ENCODE data around the gene TRAFD1. TPM values are rescaled to one million over a fixed set of nuclear protein-coding genes. Genes with fewer than 3 reads are reported as not detected.

The TRAFD1 gene
- total and polyA plus RNA-seq, 2 of the 13 experiments (the other 11 are each of a cell fraction or from before 2014, with no cell fraction given): 9.5 to 20.9 TPM

DNA sequence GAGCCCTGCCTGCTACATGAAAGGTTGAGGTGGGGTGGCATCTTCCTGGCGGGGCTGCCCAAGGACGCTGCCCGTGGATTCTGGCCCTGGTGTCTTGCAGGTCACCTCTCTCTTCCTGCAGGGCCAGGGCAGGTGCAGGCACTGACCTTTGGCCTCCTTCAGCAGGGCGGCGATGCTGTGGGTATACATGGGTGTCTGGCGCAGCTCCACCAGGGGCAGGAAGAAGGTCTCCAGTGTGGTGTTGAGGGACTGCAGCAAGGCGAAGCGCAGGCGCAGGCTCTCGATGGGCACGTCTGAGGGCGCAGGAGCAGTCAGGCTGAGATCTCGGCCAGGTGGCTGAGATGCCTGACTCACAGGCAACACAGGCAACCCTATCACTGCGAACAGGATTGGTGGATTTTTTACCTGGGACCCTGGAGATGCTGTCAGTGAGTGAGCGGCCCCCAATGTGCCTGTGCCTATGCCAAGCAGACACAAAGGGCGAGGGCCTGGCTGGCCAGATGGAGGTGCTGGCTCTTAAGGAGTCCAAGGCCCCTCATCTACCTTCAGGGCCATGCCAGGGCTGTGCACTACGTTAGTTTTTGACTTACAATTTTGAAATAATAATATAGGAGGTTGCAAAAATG, 45.7 kb downstream of the TRAFD1 start:
- TF ChIP-seq NR2F6 (IDR thresholded peaks at IDR 0.05) (no peak), NR2F6 (CRISPR knock-in tag; IDR thresholded peaks at IDR 0.05) (no peak), NKX3-1 (CRISPR knock-in tag; IDR thresholded peaks at IDR 0.05) (no peak), CEBPG (CRISPR knock-in tag; IDR thresholded peaks at IDR 0.05) (no peak)
- Histone ChIP-seq H2AFZ (ENCODE audit: low read length) (no peak overlapping the region), H3K79me2 (ENCODE audit: insufficient read depth, low read length) (no peaks in the 10 kb centered on the region), H3K4me3 (replicated peaks in 1 of 3; ENCODE audit: insufficient read depth in 1 of 3, low read depth in 2 of 3, low read length in 3 of 3) (no peak overlapping the region), H3K9me3 (ENCODE audit: low read length) (no peaks in the 10 kb centered on the region), H3K27me3 (ENCODE audit: control insufficient read depth in 1 of 2, insufficient read depth in 2 of 2, low read length in 2 of 2) (no peaks in the 10 kb centered on the region), H3K4me2 (ENCODE audit: low read depth, low read length) (no peak overlapping the region), H4K20me1 (ENCODE audit: insufficient read depth, low read length) (no peaks in the 10 kb centered on the region), H3K9ac (ENCODE audit: insufficient read depth, low read depth, low read length) (no peak overlapping the region), H3K27ac (ENCODE audit: extremely low read length, insufficient read depth, low read length) (no peak overlapping the region), H3K4me1 (ENCODE audit: insufficient read depth, low read length) (no peaks in the 10 kb centered on the region), H3K36me3 (replicated peaks in 1 of 2; ENCODE audit: control insufficient read depth in 1 of 2, insufficient read depth in 2 of 2, low read length in 2 of 2) (peaks cover 0 to 15% of the 10 kb centered on the region in 2 experiments; a peak in 2 of 5 replicates)
- no TSS peak for BruUV-seq (replicated peaks)
- 95% methylated on average over 10 of the region's 17 CpGs for WGBS (ENCODE audit: low lambda C conversion rate)
- in situ Hi-C loops (cut with HindIII; ENCODE audit: extremely low pct_ligation_motif_present, low pct_unique_long_range_greater_than_20kb): loop anchor here (5.0 kb wide), 1 partner anchor 59 kb away; no protein-coding TSS in a partner anchor
- no peak for ATAC-seq
- ChIA-PET CTCF (ENCODE audit: low intra/inter-chr PET ratio, low total read pairs) (interaction anchor here (1.2 kb wide), 1 partner anchor 62 kb away, joined by 3 read pairs; the partner anchor contains the start of gene NAA25), POLR2A (no interaction called here)
- no peak for FAIRE-seq
- no peak for DNase-seq (ENCODE audit: low spot score)
- intact Hi-C loops (cut with micrococcal nuclease; ENCODE audit: unreplicated experiment): loop anchor here (5.0 kb wide), 1 partner anchor 59 kb away; no protein-coding TSS in a partner anchor

- H3K36me3 ChIP-seq (replicated peaks in 1 of 2; ENCODE audit: control insufficient read depth in 1 of 2, insufficient read depth in 2 of 2, low read length in 2 of 2): peaks cover 1 to 21% of the 10 kb centered on the region in 2 experiments; a peak in 2 of 5 replicates
- FAIRE-seq (no peak), ATAC-seq (no peak), DNase-seq (ENCODE audit: low spot score) (no peak)
- H3K27ac ChIP-seq (ENCODE audit: extremely low read length, insufficient read depth, low read length): no peak overlapping the region
- POLR2A ChIA-PET: no interaction called here
- H3K27me3 ChIP-seq (ENCODE audit: control insufficient read depth in 1 of 2, insufficient read depth in 2 of 2, low read length in 2 of 2): no peaks in the 10 kb centered on the region
- in situ Hi-C loops (cut with HindIII; ENCODE audit: extremely low pct_ligation_motif_present, low pct_unique_long_range_greater_than_20kb) (loop anchor here (5.0 kb wide), 1 partner anchor 60 kb away; no protein-coding TSS in a partner anchor), intact Hi-C loops (cut with micrococcal nuclease; ENCODE audit: unreplicated experiment) (loop anchor here (5.0 kb wide), 1 partner anchor 60 kb away; no protein-coding TSS in a partner anchor)
- H3K9me3 ChIP-seq (ENCODE audit: low read length): no peaks in the 10 kb centered on the region
- 95% methylated on average over 17 of the region's 21 CpGs for WGBS (ENCODE audit: low lambda C conversion rate)
- H3K4me2 ChIP-seq (ENCODE audit: low read depth, low read length): no peak overlapping the region
- no peaks in the 10 kb centered on the region for H4K20me1 ChIP-seq (ENCODE audit: insufficient read depth, low read length)
- H3K4me3 ChIP-seq (replicated peaks in 1 of 3; ENCODE audit: insufficient read depth in 1 of 3, low read depth in 2 of 3, low read length in 3 of 3): no peak overlapping the region
- no TSS peak for BruUV-seq (replicated peaks)
- no peaks in the 10 kb centered on the region for H3K4me1 ChIP-seq (ENCODE audit: insufficient read depth, low read length)
- no peak overlapping the region for H2AFZ ChIP-seq (ENCODE audit: low read length)
- CTCF ChIA-PET (ENCODE audit: low intra/inter-chr PET ratio, low total read pairs): no interaction called here
- no peak overlapping the region for H3K9ac ChIP-seq (ENCODE audit: insufficient read depth, low read depth, low read length)
- H3K79me2 ChIP-seq (ENCODE audit: insufficient read depth, low read length): no peaks in the 10 kb centered on the region
- TF ChIP-seq ZBTB7B (CRISPR knock-in tag; IDR thresholded peaks at IDR 0.05) (no peak), FOXP1 (IDR thresholded peaks at IDR 0.05) (no peak), FOXP1 (CRISPR knock-in tag; IDR thresholded peaks at IDR 0.05) (no peak)
- TF ChIP-seq, protein P1, sequence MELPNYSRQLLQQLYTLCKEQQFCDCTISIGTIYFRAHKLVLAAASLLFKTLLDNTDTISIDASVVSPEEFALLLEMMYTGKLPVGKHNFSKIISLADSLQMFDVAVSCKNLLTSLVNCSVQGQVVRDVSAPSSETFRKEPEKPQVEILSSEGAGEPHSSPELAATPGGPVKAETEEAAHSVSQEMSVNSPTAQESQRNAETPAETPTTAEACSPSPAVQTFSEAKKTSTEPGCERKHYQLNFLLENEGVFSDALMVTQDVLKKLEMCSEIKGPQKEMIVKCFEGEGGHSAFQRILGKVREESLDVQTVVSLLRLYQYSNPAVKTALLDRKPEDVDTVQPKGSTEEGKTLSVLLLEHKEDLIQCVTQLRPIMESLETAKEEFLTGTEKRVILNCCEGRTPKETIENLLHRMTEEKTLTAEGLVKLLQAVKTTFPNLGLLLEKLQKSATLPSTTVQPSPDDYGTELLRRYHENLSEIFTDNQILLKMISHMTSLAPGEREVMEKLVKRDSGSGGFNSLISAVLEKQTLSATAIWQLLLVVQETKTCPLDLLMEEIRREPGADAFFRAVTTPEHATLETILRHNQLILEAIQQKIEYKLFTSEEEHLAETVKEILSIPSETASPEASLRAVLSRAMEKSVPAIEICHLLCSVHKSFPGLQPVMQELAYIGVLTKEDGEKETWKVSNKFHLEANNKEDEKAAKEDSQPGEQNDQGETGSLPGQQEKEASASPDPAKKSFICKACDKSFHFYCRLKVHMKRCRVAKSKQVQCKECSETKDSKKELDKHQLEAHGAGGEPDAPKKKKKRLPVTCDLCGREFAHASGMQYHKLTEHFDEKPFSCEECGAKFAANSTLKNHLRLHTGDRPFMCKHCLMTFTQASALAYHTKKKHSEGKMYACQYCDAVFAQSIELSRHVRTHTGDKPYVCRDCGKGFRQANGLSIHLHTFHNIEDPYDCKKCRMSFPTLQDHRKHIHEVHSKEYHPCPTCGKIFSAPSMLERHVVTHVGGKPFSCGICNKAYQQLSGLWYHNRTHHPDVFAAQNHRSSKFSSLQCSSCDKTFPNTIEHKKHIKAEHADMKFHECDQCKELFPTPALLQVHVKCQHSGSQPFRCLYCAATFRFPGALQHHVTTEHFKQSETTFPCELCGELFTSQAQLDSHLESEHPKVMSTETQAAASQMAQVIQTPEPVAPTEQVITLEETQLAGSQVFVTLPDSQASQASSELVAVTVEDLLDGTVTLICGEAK (IDR thresholded peaks at IDR 0.05): no peak
- TF ChIP-seq, protein P1 (CRISPR knock-in tag; IDR thresholded peaks at IDR 0.05): no peak
Measured at GRCh38 chr12:112172556-112173324, 47.4 kb downstream of the TRAFD1 start.
